Right lung (tissue), 5 donors: ENCODE measurements around the gene GRAP. TPM values are rescaled to one million over a fixed set of nuclear protein-coding genes. Genes with fewer than 3 reads are reported as not detected.
"Not testable (repeated sequence)": the region's sequence is repeated elsewhere in the genome, so short reads cannot be mapped to it uniquely, and the experiment has no call there.

Experiments used
- DNase-seq, 2 donors: peaks; one replicate each; pipeline ENCODE4 v3.0.0-alpha.2; 2013
- polyA plus RNA-seq, 5 donors: library from polyadenylated mRNA; unstranded; fragments of 120-200 nt; gene quantifications; one replicate each; pipeline versions ENCODE4 v1.2.1 to v1.2.3, GENCODE V29; 2013; ENCODE audit warnings: inconsistent platforms in 1 of 5, low replicate concordance in 1 of 5; ENCODE audit not compliant: insufficient read length in 5 of 5, insufficient read depth in 1 of 5

GRAP gene
- polyA plus RNA-seq, 5 donors = 10.3 to 14.8 (median 12.0) TPM

GRCh38 chr17:19047510-19047909 lies 753 bp upstream of the GRAP start:
- not testable (repeated sequence) for DNase-seq

GRCh38 chr17:19044643-19045042 lies 2.1 kb downstream of the GRAP start:
- not testable (repeated sequence) for DNase-seq

GRCh38 chr17:19043032-19043431 lies 3.7 kb downstream of the GRAP start:
- DNase-seq = not testable (repeated sequence)

GRCh38 chr17:19042369-19042768 lies 4.4 kb downstream of the GRAP start:
- DNase-seq = not testable (repeated sequence)

- DNase-seq = not testable (repeated sequence)
These were observed 4.9 kb downstream of the GRAP start for GRCh38 chr17:19041871-19042270.

- DNase-seq = not testable (repeated sequence)
These were observed 6.4 kb downstream of the GRAP start for GRCh38 chr17:19040350-19040749.

GRCh38 chr17:19038730-19039129 lies 8.0 kb downstream of the GRAP start:
- not testable (repeated sequence) for DNase-seq

- DNase-seq = not testable (repeated sequence)
These were observed 8.8 kb downstream of the GRAP start for GRCh38 chr17:19038007-19038406.

GRCh38 chr17:19037547-19037946 lies 9.2 kb downstream of the GRAP start:
- not testable (repeated sequence) for DNase-seq

GRCh38 chr17:19036186-19036585 lies 10.6 kb downstream of the GRAP start:
- DNase-seq = not testable (repeated sequence)

GRCh38 chr17:19032377-19032988 lies 14.3 kb downstream of the GRAP start:
- not testable (repeated sequence) for DNase-seq

GRCh38 chr17:19031729-19032128 lies 15.0 kb downstream of the GRAP start:
- DNase-seq = not testable (repeated sequence)

GRCh38 chr17:19030771-19031449 lies 15.8 kb downstream of the GRAP start:
- DNase-seq = not testable (repeated sequence)

- DNase-seq = not testable (repeated sequence)
These were observed 17.0 kb downstream of the GRAP start for GRCh38 chr17:19029740-19030139.

GRCh38 chr17:19028671-19029070 lies 18.1 kb downstream of the GRAP start:
- DNase-seq = not testable (repeated sequence)

GRCh38 chr17:19024101-19025078 lies 22.4 kb downstream of the GRAP start:
- DNase-seq = no peak

GRCh38 chr17:19023209-19023999 lies 23.4 kb downstream of the GRAP start:
- DNase-seq = no peak

- no peak for DNase-seq
These were observed 24.0 kb downstream of the GRAP start for GRCh38 chr17:19022747-19023146.

GRCh38 chr17:19022128-19022527 lies 24.6 kb downstream of the GRAP start:
- no peak for DNase-seq

- DNase-seq = no peak
These were observed 25.1 kb downstream of the GRAP start for GRCh38 chr17:19021622-19022083.

- not testable (repeated sequence) for DNase-seq
These were observed 25.6 kb downstream of the GRAP start for GRCh38 chr17:19021011-19021621.
